ENCODE measurements around the gene KBTBD4.

Gene KBTBD4

DNA sequence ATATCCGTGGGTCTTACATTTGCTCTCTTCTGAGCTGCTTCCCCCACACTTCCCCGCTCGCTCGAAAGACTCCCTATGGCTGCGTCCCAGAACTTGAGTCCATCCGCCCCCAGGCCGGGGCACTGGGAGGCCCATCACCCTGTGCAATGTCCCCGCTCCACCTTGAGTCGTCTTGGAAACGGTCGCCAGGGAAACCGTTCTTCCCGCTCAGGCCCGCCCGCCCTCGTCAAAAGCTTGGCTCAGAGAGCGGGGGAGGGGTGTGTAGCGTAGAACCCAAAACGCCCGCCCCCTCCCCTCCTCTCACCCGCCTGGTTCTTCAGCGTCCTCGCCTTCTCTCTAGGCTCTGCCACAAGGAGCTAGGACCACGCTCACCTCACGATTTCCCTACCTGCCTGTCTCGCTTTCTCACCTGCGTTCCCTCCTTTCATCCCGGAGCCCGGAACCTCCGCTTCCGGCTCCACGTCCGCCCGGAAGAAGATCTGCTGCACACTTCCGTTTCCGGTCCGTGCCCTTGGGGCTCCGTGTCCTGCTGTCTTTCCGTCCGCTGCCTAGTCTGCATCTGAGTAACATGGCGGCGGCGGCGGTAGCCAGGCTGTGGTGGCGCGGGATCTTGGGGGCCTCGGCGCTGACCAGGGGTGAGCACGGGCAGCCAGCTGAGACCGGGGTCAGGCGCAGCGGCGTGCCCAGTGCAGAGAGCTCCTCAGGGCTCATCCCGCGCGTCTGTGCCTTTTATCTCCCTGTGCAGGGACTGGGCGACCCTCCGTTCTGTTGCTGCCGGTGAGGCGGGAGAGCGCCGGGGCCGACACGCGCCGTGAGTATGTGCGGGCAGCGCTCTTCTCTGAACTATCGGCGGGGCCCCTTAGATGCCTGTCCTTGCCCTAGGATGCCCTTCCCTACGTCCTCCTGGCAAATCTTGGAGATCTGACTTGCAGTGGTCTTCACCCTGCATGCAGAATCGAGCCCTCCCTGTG, at the start of gene KBTBD4, which contains the start of gene NDUFS3:
Gene KBTBD4, minus strand, starts transcription at position 447 of the 971 bp plus-strand sequence. Its CDS starts 19 bp downstream, at position 428.
Gene NDUFS3, plus strand, starts transcription at position 551 of the 971 bp plus-strand sequence. Its CDS starts 18 bp downstream, at position 569.
- peak; percentile 63 for DNase-seq (ENCODE audit: low read depth)

DNA sequence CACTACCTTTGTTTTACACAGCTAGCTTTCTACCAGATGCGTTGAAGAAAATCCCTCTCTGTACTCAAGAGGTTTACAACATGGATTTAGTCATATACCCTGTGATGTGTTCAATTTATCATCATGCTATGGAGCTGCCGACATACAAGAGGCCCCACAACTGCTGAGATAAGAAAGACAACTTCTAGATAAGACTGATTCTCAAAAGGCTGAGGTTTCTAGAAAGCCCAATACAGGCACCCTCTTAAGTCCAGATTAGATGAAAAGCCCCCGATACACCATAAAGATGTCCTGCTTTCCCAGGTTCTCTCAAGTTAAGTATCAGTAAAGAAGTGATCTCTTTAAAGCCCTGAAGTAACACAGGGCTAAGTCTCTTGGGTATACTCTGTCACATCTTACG, 49.3 kb upstream of the KBTBD4 start:
- no peak for DNase-seq (ENCODE audit: low read depth)

DNA sequence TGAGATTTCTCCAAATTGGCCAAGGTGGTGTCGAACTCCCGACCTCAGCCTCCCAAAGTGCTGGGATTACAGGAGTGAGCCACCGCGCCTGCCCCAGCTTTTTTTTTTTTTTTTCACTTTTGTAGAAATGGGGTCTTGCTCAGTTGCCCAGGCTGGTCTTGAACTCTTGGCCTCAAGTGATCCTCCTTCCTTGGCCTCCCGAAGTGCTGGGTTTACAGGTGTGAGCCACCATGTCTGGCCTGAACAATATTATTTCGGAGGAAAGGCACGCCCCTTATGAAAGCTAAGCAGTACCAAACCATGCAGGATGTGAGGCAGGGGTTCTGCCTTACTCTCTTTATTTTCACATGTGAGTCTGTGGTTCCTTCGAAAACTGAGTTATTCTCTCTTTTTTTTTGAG, 47.5 kb upstream of the KBTBD4 start:
- no peak for DNase-seq (ENCODE audit: low read depth)

DNA sequence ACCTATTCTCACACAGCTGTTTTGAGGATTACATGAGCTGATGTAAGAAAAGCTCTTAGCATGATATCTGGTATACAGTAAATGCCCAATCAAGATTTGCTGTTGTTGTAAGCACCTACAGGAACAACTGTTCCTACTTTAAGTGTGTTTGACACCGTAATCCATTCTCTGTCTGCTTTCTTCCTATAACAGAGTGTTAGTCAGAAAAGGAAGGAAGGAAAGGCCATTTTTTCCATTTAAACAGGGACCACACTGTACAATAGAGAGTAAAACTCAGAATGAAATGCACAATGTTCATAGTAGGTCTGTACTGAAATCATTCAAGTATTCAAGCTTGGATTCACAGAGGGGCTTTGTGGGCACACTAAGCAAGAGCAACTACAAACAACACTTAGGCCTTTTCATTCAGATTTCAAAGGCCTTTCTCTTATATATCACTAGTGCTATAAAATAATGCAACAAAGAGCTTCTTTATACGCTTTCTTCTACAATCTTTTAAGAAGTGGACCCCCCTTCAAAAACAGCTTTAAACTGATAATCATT, 42.1 kb upstream of the KBTBD4 start:
- DNase-seq (ENCODE audit: low read depth) = no peak

DNA sequence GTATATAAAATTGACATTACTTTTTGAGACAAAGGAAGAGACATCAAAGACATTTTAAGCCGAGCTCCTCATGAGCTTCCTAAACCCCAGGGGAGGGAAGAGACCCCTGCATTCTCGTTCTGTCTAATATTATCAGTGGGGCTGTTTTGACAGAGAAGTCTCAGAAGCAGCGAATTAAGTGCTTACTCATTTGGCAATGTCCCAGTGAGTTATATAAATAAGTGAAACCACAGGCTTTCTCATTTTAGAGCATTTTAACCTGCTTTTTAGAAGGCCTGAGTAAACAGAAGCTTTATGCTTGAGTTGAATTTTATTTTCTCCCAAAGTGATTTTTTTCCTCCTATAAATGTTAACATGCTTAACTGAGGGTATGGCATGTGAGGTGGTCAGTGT, 38.6 kb upstream of the KBTBD4 start:
- DNase-seq (ENCODE audit: low read depth) = no peak

DNA sequence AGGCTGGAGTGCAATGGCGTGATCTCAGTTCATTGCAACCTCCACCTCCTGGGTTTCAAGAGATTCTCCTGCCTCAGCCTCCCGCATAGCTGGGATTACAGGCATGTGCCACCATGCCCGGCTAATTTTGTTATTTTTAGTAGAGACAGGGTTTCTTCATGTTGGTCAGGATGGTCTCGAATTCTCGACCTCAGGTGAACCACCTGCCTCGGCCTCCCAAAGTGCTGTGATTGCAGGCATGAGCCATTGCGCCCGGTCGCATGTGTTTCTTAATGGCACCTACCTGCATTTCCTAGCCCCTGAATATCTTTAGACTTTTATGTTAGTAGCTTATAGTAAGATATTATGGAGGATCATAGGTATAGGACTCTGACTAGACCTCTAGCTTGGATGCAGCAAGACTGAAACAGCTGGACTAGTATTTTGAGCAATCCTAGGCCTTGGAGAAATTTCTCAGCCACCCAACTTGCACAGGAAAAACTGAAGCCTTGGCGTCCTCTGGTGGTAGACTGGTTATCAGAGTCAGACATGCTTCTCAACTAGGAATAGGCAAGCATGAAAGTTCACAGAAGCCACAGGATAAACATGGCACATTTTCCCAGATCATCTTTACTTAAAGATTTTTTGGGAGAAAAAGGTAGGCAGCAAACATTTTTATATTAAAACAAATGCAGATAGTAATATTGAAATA, 38.1 kb upstream of the KBTBD4 start:
- DNase-seq (ENCODE audit: low read depth) = no peak

DNA sequence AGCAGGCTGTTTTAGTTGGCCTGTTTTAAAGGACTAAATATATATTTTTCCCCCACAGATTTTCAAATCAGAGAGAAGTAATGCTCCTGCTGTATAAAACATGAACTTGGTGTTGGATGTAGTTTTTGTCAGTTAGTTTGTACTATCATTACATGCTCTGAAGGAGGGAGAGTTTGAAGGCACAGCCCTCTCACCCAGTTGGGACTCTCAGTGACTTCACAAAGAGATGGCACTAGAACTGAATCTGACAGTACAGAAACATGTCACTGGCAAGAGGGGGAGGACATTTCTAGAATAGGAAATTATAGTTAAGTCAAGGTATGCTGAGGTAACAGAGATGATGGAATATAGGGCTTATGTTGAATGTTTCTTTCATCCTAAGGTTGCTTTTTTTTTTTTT, 36.5 kb upstream of the KBTBD4 start:
- DNase-seq (ENCODE audit: low read depth) = no peak

DNA sequence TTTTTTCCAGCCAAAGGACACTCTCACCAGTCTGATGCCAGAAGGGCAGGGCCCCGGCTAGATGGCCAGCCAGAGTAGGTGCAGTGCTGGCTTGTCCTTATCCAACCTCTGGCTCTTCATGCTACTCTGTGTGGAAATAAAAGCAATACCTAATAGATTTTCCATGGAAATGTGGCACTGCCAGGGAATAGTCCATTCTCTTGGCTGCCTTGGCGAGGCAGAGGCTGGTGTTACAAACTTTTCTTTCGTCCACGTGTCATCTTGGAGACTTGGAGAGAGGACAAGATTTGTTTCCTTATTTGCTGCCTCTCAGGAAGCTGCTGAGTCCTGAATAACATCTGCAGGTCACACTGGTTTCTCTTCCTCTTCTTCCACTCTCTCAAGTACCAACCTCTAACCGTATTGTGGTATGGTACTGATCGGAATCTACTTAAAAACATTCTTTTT, 32.6 kb upstream of the KBTBD4 start:
- no peak for DNase-seq (ENCODE audit: low read depth)

DNA sequence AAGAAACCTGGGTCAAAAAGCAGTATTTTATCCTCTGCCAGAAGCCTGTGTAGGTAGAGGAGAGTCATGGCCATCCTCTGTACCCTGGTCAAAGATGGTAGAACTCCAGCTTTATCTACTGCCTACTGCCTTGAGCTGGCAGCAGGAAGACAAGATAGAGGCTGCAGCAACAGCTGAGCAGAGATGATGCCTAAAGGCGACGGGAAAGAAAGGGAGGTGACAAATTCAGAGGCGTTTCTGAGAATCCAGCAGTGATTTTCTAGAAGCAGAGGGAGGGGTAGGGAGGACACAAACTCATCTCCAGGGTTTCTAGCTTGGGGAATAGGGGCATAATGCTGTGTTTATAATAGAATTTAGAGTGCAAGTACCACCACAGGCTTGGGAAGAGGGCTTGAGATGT, 30.9 kb upstream of the KBTBD4 start:
- no peak for DNase-seq (ENCODE audit: low read depth)

DNA sequence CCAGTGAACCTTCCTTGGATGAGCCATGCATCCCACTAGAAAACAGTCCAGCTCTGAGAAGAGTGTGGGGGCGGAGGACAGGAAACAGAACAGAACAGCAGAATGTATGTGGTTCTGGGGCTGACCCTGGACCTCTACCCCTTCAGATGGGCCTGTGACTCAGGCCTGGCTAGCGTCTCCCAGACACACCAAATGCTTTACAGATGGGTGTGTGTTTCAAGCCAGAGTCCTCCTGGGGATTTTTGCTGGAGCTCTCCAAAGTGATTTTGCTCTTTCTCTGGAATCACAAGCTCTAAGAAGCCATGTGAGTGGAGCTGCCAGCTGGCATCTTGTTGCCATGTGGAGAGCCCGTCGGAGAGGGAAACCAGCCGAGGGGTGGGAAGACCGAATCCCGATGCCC, 28.6 kb upstream of the KBTBD4 start:
- peak; percentile 82 for DNase-seq (ENCODE audit: low read depth)

DNA sequence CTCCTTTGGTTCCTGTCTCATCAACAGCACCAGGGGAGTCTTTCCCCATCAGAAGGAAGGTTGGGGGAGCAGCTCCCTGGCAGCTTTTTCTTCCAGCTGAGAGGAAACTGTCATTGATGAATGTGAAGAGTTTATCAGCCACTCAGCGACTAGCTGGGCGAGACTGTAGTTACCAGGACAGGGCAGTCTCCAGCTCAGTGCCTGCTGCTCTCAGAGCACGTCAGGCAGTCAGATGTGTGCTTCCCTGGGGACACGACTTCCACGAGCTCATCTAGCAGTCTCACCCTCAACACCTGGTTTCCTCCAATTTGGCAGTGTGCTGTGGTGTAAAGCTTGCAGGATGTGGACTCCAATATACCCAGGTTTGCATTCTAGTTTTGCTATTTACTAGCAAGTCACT, 28.0 kb upstream of the KBTBD4 start:
- no peak for DNase-seq (ENCODE audit: low read depth)

DNA sequence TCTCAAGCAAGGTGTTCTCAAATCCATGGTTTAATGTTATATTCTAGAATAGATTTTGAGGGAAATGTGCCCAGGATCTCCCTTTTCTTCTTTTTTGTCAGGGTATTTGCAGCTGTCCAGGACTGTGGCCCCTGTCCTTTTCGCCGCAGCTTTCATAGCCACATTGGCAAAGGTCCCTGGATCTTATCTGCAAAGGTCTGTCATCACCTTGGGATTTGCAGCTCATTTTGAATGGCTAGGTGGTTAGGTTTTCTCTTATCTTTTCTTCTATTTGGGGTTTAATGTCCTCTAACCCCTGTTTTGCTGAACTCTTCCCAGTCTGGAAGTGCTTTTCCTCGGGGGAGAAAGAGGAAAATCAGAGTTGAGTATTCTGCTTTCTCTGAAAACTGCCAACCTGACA, 27.2 kb upstream of the KBTBD4 start:
- DNase-seq (ENCODE audit: low read depth) = no peak

DNA sequence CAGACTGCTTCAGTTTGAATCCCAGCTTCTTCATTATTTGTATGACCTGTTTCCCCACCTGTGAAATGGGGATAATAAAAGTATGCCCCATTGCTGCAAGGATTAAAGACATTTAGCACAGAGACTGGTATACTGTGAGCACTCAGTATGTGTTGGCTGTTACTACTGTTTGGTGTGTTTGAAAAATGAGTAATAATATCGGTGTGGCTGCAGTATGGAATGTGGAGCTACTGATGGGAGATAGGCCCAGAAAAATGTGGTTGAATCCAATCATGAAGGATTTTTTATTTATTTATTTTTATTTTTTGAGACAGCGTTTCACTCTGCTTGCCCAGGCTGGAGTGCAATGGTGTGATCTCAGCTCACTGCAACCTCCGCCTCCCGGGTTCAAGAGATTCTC, 24.5 kb upstream of the KBTBD4 start:
- no peak for DNase-seq (ENCODE audit: low read depth)

DNA sequence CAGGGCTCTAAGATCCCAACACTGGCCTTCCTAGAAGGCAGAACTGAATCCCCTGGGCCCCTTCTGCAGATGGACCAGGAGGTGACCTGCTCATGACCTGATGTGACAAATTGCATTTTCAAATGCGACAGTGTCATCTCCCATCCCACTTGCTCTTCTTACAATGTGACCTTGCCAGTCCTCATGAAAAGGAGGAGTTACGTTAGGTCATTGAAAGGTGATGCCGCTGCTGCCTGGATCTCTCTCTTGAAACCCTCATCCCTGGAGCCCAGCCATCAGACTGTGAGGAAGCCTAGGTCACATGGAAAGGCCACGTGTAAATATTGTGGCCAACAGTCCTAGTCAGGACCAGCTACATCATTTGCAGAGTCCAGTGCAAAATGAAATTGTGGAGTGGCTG, 21.1 kb upstream of the KBTBD4 start:
- no peak for DNase-seq (ENCODE audit: low read depth)

DNA sequence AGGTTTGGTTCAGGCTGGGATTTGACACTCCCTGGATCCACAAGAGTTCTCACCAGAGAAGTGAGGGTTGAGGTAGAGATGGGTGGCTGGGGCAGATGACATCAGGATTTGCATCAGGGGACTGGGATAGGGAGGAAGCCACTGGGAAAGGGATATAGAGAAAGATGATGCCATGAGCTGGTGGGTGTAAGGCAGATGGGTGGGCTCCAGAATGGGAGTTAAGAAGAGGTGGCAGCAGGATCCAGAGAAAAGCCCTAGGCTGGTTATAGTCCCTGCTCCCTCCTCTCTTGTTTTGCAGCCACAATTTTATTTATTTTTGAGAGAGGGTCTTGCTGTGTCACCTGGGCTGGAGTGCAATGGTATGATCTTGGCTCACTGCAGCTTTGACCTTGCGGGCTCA, 17.2 kb upstream of the KBTBD4 start:
- no peak for DNase-seq (ENCODE audit: low read depth)

DNA sequence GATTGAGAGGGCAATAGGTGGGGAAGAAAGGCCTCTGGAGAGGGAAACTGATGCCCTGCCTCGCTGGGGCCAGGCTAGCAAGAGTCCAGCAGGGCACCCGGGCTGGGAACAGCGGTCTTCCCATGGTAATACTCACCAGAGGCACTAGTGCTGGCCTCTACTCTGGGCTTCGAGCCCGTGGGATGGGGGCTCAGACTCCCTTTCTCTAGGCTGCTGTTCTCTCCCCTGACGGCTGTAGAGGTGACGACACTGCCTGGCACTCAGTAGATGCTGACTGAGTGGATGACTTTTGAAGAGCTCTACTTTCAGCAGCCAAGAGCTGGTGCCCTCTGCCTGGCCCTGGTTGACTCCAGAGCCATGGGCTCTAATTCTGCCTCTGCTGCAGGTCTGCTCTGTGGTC, 16.3 kb upstream of the KBTBD4 start:
- DNase-seq (ENCODE audit: low read depth) = no peak

DNA sequence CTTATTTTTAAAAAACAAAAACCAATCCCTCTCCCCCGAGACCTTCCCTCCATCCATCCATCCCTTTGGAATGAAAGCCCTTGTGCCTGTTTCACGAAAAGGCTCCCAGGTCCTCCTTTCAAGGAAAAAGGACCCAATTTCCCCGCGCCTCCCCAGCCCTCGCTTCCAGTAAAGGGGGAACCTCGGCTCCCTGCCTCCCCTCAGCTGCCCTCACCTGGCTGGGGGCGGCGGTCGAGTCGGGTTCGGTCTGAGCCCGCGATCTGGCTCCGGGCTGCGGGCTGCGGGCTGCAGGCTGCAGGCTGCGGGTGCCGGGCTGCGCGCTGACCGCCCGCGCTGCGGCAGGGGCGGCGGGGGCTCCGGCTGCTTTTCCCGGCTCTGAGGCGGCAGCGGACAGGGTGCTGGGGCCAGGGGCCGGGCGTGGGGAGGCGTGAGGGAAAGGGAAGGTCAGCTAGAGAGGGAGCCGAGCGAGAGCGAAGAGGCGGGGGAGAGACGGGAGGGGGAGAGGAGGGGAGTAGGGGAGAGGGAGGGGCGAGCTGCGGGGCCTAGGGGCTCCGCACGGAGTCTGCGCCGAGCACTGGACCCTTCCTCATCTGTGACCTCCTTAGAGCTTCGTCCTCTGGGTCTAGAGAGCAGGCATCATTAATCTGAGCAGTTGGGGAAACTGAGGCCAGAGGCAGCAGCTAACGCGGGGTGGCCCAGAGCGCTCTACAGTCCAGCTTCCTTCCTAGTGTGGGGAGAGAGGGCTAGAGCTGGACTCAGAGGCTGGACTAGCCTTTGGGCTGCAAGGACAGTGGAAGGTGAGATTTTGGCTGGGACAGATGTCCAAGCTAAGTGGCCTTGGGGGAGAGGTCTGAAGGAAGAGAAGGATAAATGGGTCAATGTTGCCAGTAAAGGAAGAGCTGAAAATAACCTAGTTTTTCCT, 15.4 kb upstream of the KBTBD4 start, which contains the start of gene C1QTNF4:
Gene C1QTNF4, minus strand, starts transcription at position 478 of the 922 bp plus-strand sequence. CDS start 3,601 bp downstream, outside the sequence.
- DNase-seq (ENCODE audit: low read depth) = no peak

DNA sequence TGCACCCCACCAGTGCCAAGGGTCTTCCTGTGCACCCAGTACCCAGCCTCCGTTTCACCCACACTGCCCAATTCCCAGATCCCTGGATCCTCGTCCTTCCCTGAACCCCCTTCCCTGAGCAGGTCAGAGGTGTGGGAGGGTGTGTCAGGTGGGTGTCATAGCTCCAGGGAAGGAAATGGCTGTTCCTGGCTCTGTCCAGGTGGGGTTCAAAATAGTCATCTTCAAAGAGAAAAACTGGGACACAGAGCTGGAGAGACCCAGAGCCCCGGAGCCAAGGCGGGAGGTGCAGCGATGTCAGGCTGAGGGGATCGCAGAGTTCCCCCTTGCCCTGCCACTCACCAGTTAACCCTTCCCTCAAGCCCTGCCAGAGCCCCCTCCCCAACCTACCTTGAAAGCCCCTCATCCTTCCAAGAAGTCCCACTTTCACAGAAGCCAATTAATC, 14.7 kb upstream of the KBTBD4 start:
- no peak for DNase-seq (ENCODE audit: low read depth)

DNA sequence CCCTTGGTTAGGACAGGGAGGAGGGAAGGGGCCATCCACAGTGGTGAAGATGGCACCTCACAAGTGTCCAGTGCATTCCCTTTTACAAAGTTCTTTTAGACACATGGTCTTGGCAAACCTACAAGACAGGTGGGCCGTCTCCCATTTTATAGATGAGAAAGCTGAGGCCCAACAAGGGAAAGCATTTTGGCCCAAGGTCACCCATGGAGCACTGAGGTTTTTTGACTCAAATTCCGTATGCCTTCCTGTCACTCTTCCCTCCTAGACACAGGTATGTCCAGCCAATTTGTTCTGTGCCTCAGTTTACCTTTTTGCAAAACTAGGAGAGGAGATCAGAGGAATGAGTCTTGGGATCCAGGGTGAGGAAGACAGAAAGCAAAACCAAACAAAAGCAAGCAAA, 14.2 kb upstream of the KBTBD4 start:
- no peak for DNase-seq (ENCODE audit: low read depth)

DNA sequence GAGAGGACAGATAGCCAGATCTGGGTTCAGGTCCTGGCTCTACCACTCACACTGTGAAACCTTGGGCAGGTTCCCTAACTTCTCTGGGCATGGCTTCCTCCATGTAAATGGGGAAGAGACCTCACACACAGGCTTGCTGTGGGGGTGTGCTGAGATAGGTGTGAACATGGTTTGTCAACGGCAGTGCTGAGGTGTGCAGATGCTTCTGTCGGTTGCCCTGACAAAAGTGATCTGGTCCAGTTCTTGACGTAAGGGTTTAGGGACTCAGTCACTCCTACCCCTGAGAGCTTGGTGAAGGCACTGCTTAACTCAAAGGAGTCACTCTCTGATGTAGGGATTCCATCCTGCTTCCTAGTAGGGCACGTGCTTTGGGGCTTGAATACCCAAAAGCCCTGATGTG, 13.5 kb upstream of the KBTBD4 start:
- DNase-seq (ENCODE audit: low read depth) = no peak

DNA sequence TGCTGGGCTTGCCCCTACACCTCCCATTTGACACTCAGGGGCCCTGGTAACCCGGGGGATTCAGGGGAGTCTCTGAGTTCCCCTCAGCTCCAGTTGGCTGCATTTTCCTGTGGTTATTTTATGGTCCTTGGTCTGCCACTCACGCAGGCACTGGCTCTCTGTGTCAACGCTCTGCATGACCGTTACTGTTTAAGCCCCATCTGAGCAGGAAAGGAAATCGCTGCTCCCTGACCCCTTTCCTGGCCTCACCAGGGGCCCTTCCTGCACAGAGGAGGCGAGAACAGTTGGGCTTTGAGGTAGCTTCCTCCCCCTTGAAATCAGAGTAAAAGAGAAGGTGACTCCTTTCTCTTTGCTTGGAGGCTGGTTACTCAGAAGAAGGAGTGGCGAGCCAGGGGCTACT, 13.0 kb upstream of the KBTBD4 start:
- DNase-seq (ENCODE audit: low read depth) = no peak

Data from non-pigmented ciliary epithelial cell (primary cell).